ENCODE data around the gene FARP2. TPM values are rescaled to one million over a fixed set of nuclear protein-coding genes. Genes with fewer than 3 reads are reported as not detected.
A peak's percentile ranks its signal among the peaks of the same experiment; 100 is the strongest.
"Not testable (repeated sequence)": the region's sequence is repeated elsewhere in the genome, so short reads cannot be mapped to it uniquely, and the experiment has no call there.

Gene FARP2
- total RNA-seq, 1 experiment from 2014 or later: 74.5 TPM

DNA sequence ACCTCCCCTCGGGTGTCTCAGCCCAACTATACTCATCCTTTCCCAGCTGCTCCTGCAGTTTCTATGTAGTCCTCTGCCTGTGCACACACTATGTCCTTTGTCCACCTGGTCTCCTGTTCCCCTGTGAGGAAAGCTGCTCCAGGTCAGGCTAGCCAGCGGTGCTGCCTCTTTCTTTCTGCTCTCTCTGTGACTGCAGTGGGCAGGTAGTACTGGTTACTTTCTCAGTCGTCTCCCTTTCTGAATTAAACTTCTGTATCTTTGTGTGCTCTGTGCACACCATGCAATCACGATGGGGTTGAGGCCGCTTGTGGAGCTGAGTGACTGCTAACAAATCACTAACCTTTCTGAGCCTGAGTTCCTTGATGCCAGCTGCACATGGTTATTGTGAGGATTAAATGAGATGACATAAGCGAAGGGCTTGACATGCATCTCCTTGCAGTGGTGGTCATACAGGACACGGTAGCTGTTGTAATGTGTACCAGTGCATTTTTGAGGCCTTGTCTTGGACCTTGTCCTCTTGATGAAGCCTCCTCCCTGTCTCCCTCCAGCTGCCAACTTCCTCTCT lies 3.5 kb downstream of the FARP2 start:
- no peak overlapping the region for H3K4me3 ChIP-seq
- no peaks in the 10 kb centered on the region for H3K9me3 ChIP-seq (replicated peaks)
- peaks cover 23% of the 10 kb centered on the region for H3K36me3 ChIP-seq
- H3K27me3 ChIP-seq (replicated peaks): no peaks in the 10 kb centered on the region
- peaks cover 15% of the 10 kb centered on the region for H3K4me1 ChIP-seq (replicated peaks)
- no peak for DNase-seq (ENCODE audit: low read depth in 1 of 2, low spot score in 2 of 2)
- no peak overlapping the region for H3K27ac ChIP-seq

DNA sequence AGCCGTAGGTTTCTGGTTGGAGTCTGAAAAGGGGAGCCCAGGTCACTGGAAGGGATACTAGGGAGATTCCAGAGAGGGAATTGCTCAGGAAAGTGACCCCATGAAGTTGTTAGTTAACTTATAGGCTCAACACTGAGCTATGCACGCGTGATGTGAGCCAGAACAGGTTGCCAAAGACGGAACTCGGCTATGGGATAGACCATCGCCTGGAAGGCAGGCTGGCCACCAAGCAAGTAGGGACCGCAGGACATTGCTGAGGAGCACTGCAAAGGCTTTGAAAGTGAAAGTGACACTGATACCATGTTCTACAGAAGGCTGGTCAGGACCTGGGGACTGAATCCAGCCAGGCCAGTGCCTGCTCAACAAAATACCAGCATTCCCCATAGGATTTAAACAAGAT lies 7.3 kb downstream of the FARP2 start:
- Histone ChIP-seq H3K27ac (no peak overlapping the region), H3K4me3 (no peak overlapping the region), H3K36me3 (peaks cover 13% of the 10 kb centered on the region), H3K27me3 (replicated peaks) (no peaks in the 10 kb centered on the region), H3K9me3 (replicated peaks) (no peaks in the 10 kb centered on the region), H3K4me1 (replicated peaks) (0 out of 2 replicates have a peak, but pooled peaks cover 2% of the 10 kb centered on the region)
- DNase-seq (ENCODE audit: low read depth in 1 of 2, low spot score in 2 of 2): no peak

GRCh38 chr2:241364781-241365180 lies 8.7 kb downstream of the FARP2 start:
- Histone ChIP-seq H3K27me3 (replicated peaks) (no peaks in the 10 kb centered on the region), H3K4me3 (no peak overlapping the region), H3K4me1 (replicated peaks) (peaks cover 10% of the 10 kb centered on the region), H3K9me3 (replicated peaks) (no peaks in the 10 kb centered on the region), H3K27ac (no peak overlapping the region), H3K36me3 (peaks cover 11% of the 10 kb centered on the region)
- DNase-seq (ENCODE audit: low read depth in 1 of 2, low spot score in 2 of 2): no peak

DNA sequence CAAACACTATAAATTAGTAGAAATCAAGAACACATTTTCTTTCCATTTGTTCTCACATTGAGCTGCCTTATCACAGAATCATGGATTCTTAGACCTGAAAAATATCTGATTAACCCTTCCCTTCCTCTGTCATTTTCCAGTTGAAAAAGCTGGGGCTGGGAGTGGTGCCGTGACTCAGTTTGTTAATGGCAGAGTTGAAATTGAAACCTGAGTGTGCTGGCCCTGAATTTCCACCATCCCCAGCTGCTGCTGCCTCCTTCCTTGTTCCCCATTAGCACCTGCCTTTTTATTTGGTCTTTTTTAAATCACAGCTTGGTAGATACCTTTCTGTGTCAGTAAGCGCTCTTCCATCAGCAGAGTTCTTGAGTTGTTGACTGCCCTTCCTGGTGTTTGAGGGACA lies 10.6 kb downstream of the FARP2 start:
- no peak for DNase-seq (ENCODE audit: low read depth in 1 of 2, low spot score in 2 of 2)
- Histone ChIP-seq H3K4me1 (replicated peaks) (peaks cover 22% of the 10 kb centered on the region), H3K27me3 (replicated peaks) (no peaks in the 10 kb centered on the region), H3K27ac (no peak overlapping the region), H3K4me3 (no peak overlapping the region), H3K9me3 (replicated peaks) (no peaks in the 10 kb centered on the region), H3K36me3 (peaks cover 21% of the 10 kb centered on the region)

DNA sequence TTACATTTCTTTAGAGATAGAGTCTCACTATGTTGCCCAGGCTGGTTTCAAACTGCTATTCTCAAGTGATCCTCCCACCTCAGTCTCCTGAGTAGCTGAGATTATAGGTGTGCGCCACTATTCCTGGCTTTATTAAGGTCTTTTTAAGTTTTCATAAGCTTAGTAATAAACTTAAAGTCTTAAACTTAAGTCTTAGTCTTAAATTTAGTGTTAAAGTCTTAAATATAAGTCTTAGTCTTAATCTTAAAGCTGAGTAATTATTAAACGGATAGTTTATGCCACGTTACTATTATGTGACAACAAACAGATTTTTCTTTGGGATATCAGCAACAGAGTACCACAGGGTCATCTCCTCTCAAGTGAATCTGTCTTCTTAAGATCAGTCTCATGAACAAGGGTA lies 12.6 kb downstream of the FARP2 start:
- DNase-seq (ENCODE audit: low read depth in 1 of 2, low spot score in 2 of 2): no peak
- Histone ChIP-seq H3K27ac (no peak overlapping the region), H3K9me3 (replicated peaks) (no peaks in the 10 kb centered on the region), H3K36me3 (peaks cover 28% of the 10 kb centered on the region), H3K4me3 (no peak overlapping the region), H3K4me1 (replicated peaks) (peaks cover 25% of the 10 kb centered on the region), H3K27me3 (replicated peaks) (no peaks in the 10 kb centered on the region)

DNA sequence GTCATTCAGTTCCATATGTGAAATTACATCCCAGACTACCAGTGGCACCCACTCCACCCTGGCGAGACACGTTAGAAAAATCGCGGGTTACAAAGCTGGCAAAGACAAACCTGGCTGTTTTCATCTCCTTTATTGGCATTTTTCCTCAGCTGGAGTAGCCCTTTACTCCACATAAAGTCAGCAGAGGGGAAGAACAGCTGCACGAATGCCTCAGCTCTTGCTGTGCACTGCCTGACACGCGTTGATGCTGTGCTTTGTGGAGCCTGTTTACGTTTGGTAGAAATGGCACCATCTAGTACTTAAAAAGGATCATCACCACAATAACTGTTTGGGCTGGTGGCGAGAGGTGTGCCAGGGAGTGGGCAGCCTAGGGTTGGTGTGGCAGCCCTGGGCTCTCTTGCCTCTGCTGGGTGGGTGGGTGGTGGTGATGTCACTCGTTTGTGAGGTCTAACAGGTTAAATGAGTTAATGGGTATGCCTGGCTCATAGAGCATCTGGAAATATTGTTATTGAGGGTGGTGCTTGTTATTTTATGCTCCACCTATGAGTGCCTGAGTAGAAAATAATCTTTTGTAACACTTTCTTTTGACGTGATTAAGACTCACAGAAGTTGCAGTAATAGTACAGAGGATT lies 16.4 kb downstream of the FARP2 start:
- H3K4me1 ChIP-seq (replicated peaks): peaks cover 52% of the 10 kb centered on the region
- no peaks in the 10 kb centered on the region for H3K9me3 ChIP-seq (replicated peaks)
- no peak overlapping the region for H3K27ac ChIP-seq
- no peak overlapping the region for H3K4me3 ChIP-seq
- peaks cover 40% of the 10 kb centered on the region for H3K36me3 ChIP-seq
- no peaks in the 10 kb centered on the region for H3K27me3 ChIP-seq (replicated peaks)
- DNase-seq (ENCODE audit: low read depth in 1 of 2, low spot score in 2 of 2): no peak

GRCh38 chr2:241373446-241373845 lies 17.4 kb downstream of the FARP2 start:
- Histone ChIP-seq H3K9me3 (replicated peaks) (no peaks in the 10 kb centered on the region), H3K27ac (no peak overlapping the region), H3K4me1 (replicated peaks) (peaks cover 61% of the 10 kb centered on the region), H3K27me3 (replicated peaks) (no peaks in the 10 kb centered on the region), H3K36me3 (peaks cover 44% of the 10 kb centered on the region), H3K4me3 (no peak overlapping the region)
- no peak for DNase-seq (ENCODE audit: low read depth in 1 of 2, low spot score in 2 of 2)

GRCh38 chr2:241373906-241374305 lies 17.8 kb downstream of the FARP2 start:
- H3K4me1 ChIP-seq (replicated peaks): peaks cover 64% of the 10 kb centered on the region
- not testable (repeated sequence) for H3K27me3 ChIP-seq (replicated peaks); DNase-seq (ENCODE audit: low read depth in 1 of 2, low spot score in 2 of 2); H3K9me3 ChIP-seq (replicated peaks); H3K4me3 ChIP-seq; H3K27ac ChIP-seq
- peaks cover 44% of the 10 kb centered on the region for H3K36me3 ChIP-seq

GRCh38 chr2:241375300-241375699 lies 19.2 kb downstream of the FARP2 start:
- Histone ChIP-seq H3K4me1 (replicated peaks) (peaks cover 63% of the 10 kb centered on the region), H3K36me3 (peaks cover 43% of the 10 kb centered on the region), H3K4me3 (no peak overlapping the region), H3K27ac (no peak overlapping the region), H3K27me3 (replicated peaks) (no peaks in the 10 kb centered on the region), H3K9me3 (replicated peaks) (no peaks in the 10 kb centered on the region)
- DNase-seq (ENCODE audit: low read depth in 1 of 2, low spot score in 2 of 2): no peak

- no peak overlapping the region for H3K4me3 ChIP-seq
- H3K4me1 ChIP-seq (replicated peaks): peaks cover 63% of the 10 kb centered on the region
- peak in 1 of 2 experiments; percentile 73 for DNase-seq (ENCODE audit: low read depth in 1 of 2, low spot score in 2 of 2)
- peaks cover 34% of the 10 kb centered on the region for H3K36me3 ChIP-seq
- H3K27ac ChIP-seq: peak overlapping the region; percentile 30
- no peaks in the 10 kb centered on the region for H3K9me3 ChIP-seq (replicated peaks)
- no peaks in the 10 kb centered on the region for H3K27me3 ChIP-seq (replicated peaks)
Observed at GRCh38 chr2:241376808-241377207, 20.7 kb downstream of the FARP2 start.

DNA sequence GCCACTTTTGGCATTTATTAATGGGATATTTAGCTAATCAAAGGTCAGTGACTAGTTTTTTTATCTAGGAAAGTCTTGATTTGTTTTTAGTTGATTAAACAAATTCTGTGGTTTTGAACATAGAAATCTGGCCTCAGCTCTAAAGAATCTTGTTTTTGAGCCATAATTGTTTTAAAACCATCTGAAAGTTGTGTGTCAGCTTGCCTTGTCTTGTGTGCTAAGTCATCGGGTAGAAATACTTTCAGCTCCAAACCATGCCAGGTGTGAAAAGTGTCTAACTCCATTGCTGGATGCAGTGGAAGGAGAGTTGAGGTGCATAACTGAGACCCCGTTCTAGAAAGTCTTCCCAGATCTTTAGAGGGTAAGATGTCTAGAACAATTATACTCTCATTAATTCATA lies 22.7 kb downstream of the FARP2 start:
- no peak for DNase-seq (ENCODE audit: low read depth in 1 of 2, low spot score in 2 of 2)
- H3K27ac ChIP-seq: peak overlapping the region; percentile 54
- H3K9me3 ChIP-seq (replicated peaks): no peaks in the 10 kb centered on the region
- peaks cover 59% of the 10 kb centered on the region for H3K4me1 ChIP-seq (replicated peaks)
- peaks cover 42% of the 10 kb centered on the region for H3K36me3 ChIP-seq
- no peak overlapping the region for H3K4me3 ChIP-seq
- no peaks in the 10 kb centered on the region for H3K27me3 ChIP-seq (replicated peaks)

DNA sequence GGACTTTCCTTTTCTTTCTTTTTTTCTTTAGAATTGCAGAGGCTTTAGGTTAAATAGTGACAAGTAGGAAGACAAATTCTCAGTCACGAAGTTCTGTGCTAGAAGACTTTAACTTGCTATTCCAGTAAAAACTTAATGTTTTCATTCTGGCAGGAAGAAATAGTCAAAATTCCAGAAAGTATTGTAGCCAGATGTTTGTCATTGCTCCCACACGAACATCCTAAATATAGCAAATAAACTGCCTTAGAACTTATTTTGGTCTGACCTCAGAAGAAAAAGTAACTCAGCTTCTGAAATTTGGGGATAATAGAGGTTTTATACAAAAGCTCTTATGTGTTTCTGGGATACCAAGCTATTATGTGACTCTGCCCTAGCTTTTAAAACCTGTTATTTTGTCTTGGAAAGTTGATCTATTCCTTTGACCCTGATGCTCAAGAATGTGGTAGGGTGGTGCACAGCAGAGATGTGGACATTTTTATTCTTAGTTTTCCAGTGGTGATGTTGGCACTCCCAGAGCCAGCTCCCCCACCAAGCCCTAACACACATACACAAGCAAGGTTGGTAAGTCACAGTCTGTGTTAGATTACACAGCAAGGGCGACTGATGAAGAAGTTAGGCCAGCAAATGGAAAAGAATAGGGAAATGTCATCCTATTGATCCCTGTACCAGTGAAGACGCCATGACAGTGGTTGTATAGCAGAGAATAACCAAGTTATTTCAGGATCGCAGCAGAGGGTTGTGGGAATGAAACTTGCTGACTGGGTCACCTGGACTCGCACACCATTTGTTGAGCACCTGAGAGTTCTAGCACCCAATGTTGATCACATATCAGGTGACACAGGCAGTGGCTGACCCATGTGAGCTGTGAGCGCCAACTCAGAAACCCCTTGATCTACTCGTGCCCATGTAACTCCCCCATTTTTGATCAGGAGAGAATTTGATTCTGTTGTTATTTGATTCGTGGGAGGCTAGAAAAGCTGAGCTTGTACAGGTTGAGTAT lies 23.7 kb downstream of the FARP2 start:
- Histone ChIP-seq H3K4me3 (no peak overlapping the region), H3K27ac (peak overlapping the region; percentile 54), H3K27me3 (replicated peaks) (no peaks in the 10 kb centered on the region), H3K4me1 (replicated peaks) (peaks cover 54% of the 10 kb centered on the region), H3K36me3 (peaks cover 38% of the 10 kb centered on the region), H3K9me3 (replicated peaks) (no peaks in the 10 kb centered on the region)
- DNase-seq (ENCODE audit: low read depth in 1 of 2, low spot score in 2 of 2): peak in 1 of 2 experiments; percentile 65

GRCh38 chr2:241381872-241382271 lies 25.8 kb downstream of the FARP2 start:
- Histone ChIP-seq H3K36me3 (peaks cover 20% of the 10 kb centered on the region), H3K9me3 (replicated peaks) (no peaks in the 10 kb centered on the region), H3K4me1 (replicated peaks) (peaks cover 40% of the 10 kb centered on the region), H3K27me3 (replicated peaks) (no peaks in the 10 kb centered on the region), H3K27ac (no peak overlapping the region), H3K4me3 (no peak overlapping the region)
- no peak for DNase-seq (ENCODE audit: low read depth in 1 of 2, low spot score in 2 of 2)

- H3K36me3 ChIP-seq: peaks cover 19% of the 10 kb centered on the region
- DNase-seq (ENCODE audit: low read depth in 1 of 2, low spot score in 2 of 2); H3K27ac ChIP-seq; H3K27me3 ChIP-seq (replicated peaks); H3K4me3 ChIP-seq; H3K9me3 ChIP-seq (replicated peaks); H3K4me1 ChIP-seq (replicated peaks): not testable (repeated sequence)
Observed at GRCh38 chr2:241385450-241385849, 29.4 kb downstream of the FARP2 start.

All from SJSA1 (cell line).